SU-DHL-6 (cell line): ENCODE results near the gene RPL19.

ENCODE experiments used
- H2AFZ ChIP-seq: fragments of 200-600 bp; sonication (generic); 2 replicates; pipeline ENCODE4 v1.6.1; 2014; ENCODE audit warnings: low read depth, mild to moderate bottlenecking, moderate library complexity, mixed read lengths, antibody characterized with exemption, low read length; ENCODE audit not compliant: severe bottlenecking
- H3F3A ChIP-seq: fragments of 200-600 bp; shearing (Covaris generic); 2 replicates; pipeline ENCODE4 v1.6.0; 2016; ENCODE audit warnings: antibody characterized with exemption, mild to moderate bottlenecking; ENCODE audit not compliant: insufficient read depth
- H3K27ac ChIP-seq: fragments of 200-600 bp; sonication (generic); 2 replicates; pipeline ENCODE4 v1.5.1; 2016; ENCODE audit warnings: low read depth, mild to moderate bottlenecking, low read length, moderate library complexity, mixed read lengths
- H3K27me3 ChIP-seq: fragments of 200-600 bp; sonication (generic), shearing (Covaris generic); 2 replicates; pipeline ENCODE4 v1.6.0; 2014; ENCODE audit warnings: mild to moderate bottlenecking, low read length
- H3K36me3 ChIP-seq: fragments of 200-600 bp; sonication (generic); 2 replicates; pipeline ENCODE4 v1.6.1; 2014; ENCODE audit warnings: mild to moderate bottlenecking, low read length, mixed read lengths
- H3K4me2 ChIP-seq: fragments of 300-600, 200-600 bp; shearing (Covaris generic), sonication (generic); 2 replicates; pipeline ENCODE4 v1.6.0; 2014; ENCODE audit warnings: low read length, low read depth, mild to moderate bottlenecking; ENCODE audit not compliant: poor library complexity, severe bottlenecking
- H3K4me3 ChIP-seq: fragments of 200-600 bp; sonication (generic); 2 replicates; pipeline ENCODE4 v1.5.1; 2014; ENCODE audit warnings: antibody characterized with exemption, low read length, mild to moderate bottlenecking, mixed read lengths; ENCODE audit not compliant: insufficient read depth, poor library complexity, severe bottlenecking
- H3K79me2 ChIP-seq: fragments of 200-600 bp; sonication (generic); 2 replicates; pipeline ENCODE4 v1.6.1; 2014; ENCODE audit warnings: mild to moderate bottlenecking, low read length, moderate library complexity; ENCODE audit not compliant: insufficient read depth
- H3K9ac ChIP-seq: fragments of 200-600 bp; sonication (generic); 2 replicates; pipeline ENCODE4 v1.7.0; 2014; ENCODE audit warnings: mild to moderate bottlenecking, low read length
- H3K9me2 ChIP-seq: fragments of 200-600 bp; sonication (generic); replicated peaks from 2 replicates; pipeline ENCODE4 v1.6.1; 2014; ENCODE audit warnings: low read length; ENCODE audit not compliant: insufficient read depth
- H3K9me3 ChIP-seq: fragments of 200-600 bp; sonication (generic); 2 replicates; pipeline ENCODE4 v1.6.1; 2014; ENCODE audit warnings: low read length, mixed read lengths; ENCODE audit not compliant: insufficient read depth
- H4K20me1 ChIP-seq: fragments of 200-600 bp; sonication (generic); 2 replicates; pipeline ENCODE4 v1.6.1; 2014; ENCODE audit warnings: low read depth, mild to moderate bottlenecking, antibody characterized with exemption, low read length, moderate library complexity, mixed read lengths
- CTCF ChIP-seq: fragments of 200-600 bp; sonication (generic); IDR thresholded peaks from one replicate; pipeline ENCODE4 v1.5.1; 2017; ENCODE audit warnings: antibody characterized with exemption, mild to moderate bottlenecking, low read length, moderate library complexity; ENCODE audit not compliant: insufficient read depth, poor library complexity, severe bottlenecking
- EZH2phosphoT487 ChIP-seq: fragments of 200-600 bp; sonication (generic), shearing (Covaris generic); conservative IDR thresholded peaks from 2 replicates; pipeline ENCODE4 v1.6.1; 2018; ENCODE audit warnings: mild to moderate bottlenecking, antibody characterized with exemption, low read length, moderate library complexity, mixed read lengths

Gene RPL19

GRCh38 chr17:39239640-39240314, 39.7 kb downstream of the RPL19 start:
- Histone ChIP-seq H3K4me3 (no peak overlapping the region), H2AFZ (no peak overlapping the region), H3K27me3 (no peaks in the 10 kb centered on the region), H3K79me2 (no peaks in the 10 kb centered on the region), H3K9me3 (no peaks in the 10 kb centered on the region), H3K27ac (no peak overlapping the region), H3K9ac (no peak overlapping the region), H3F3A (no peaks in the 10 kb centered on the region), H4K20me1 (no peaks in the 10 kb centered on the region), H3K36me3 (no peaks in the 10 kb centered on the region), H3K9me2 (no peaks in the 10 kb centered on the region), H3K4me2 (no peak overlapping the region)
- peak; percentile 69 for TF ChIP-seq CTCF
- no peak for TF ChIP-seq EZH2phosphoT487

- Histone ChIP-seq H3K27ac (no peak overlapping the region), H3K4me3 (no peak overlapping the region), H3K9me2 (no peaks in the 10 kb centered on the region), H4K20me1 (no peaks in the 10 kb centered on the region), H3F3A (no peaks in the 10 kb centered on the region), H3K9ac (no peak overlapping the region), H3K4me2 (no peak overlapping the region), H3K79me2 (no peaks in the 10 kb centered on the region), H2AFZ (no peak overlapping the region), H3K27me3 (no peaks in the 10 kb centered on the region), H3K36me3 (no peaks in the 10 kb centered on the region), H3K9me3 (no peaks in the 10 kb centered on the region)
- TF ChIP-seq CTCF, result no peak
- no peak for TF ChIP-seq EZH2phosphoT487
Observed at GRCh38 chr17:39240631-39241030, 40.5 kb downstream of the RPL19 start.

- Histone ChIP-seq H3K4me2 (no peak overlapping the region), H3K79me2 (no peaks in the 10 kb centered on the region), H3K27ac (no peak overlapping the region), H4K20me1 (no peaks in the 10 kb centered on the region), H3F3A (no peaks in the 10 kb centered on the region), H3K4me3 (no peak overlapping the region), H3K9me2 (no peaks in the 10 kb centered on the region), H3K9me3 (no peaks in the 10 kb centered on the region), H3K27me3 (no peaks in the 10 kb centered on the region), H2AFZ (no peak overlapping the region), H3K36me3 (no peaks in the 10 kb centered on the region), H3K9ac (no peak overlapping the region)
- TF ChIP-seq CTCF (no peak), EZH2phosphoT487 (no peak)
Observed at GRCh38 chr17:39243155-39243554, 43.1 kb downstream of the RPL19 start.
